Activated T-cell treated with anti-CD3 and anti-CD28 coated beads, Interleukin-2, amount 50 U/mL, for 48 hours (primary cell): ENCODE data around the gene TUBA3E.
A peak's percentile ranks its signal among the peaks of the same experiment; 100 is the strongest.
"Not testable (repeated sequence)": the region's sequence is repeated elsewhere in the genome, so short reads cannot be mapped to it uniquely, and the experiment has no call there.

ENCODE experiments used
- DNase-seq, 2 experiments: peaks; one replicate each; pipeline ENCODE4 v3.0.0-alpha.2; 2020

Gene TUBA3E

DNA sequence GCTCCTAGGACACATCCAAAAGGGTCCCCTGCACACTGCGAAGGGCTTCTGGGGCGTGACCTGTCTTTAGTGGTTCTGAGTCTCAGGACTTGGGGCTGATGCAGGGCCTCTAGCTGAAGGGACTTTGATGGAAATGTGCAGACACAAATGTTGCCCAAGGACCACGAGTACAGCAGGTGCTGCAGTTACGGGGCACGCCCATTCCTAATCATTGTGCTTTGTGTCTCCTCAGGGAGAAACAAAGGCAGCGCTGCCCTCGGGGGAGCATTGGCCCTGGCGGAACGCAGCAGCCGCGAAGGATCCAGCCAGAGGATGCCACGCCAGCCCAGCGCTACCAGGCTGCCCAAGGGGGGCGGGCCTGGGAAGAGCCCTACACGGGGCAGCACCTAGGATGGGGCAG lies 8.0 kb downstream of the TUBA3E start:
- DNase-seq, result no peak

DNA sequence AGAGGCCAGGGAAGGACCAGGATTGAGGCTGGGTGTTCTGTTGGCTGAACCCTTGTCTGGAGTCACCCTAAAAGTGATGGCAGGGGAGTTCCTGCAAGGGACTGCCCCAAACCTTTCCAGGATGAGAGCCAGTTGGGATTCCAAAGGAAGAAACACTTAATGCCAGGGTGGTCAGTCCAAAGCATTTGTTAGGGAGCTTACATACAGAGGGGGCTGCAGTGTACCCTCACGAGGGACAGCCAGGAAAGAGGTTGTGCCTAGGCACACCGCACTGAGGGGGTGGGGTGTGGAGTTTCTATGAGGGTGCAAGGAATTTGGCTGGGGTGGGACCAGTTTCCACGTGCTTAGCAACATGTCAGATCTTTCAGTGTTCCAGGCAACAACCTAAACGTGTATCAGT lies 9.3 kb downstream of the TUBA3E start:
- not testable (repeated sequence) for DNase-seq

DNA sequence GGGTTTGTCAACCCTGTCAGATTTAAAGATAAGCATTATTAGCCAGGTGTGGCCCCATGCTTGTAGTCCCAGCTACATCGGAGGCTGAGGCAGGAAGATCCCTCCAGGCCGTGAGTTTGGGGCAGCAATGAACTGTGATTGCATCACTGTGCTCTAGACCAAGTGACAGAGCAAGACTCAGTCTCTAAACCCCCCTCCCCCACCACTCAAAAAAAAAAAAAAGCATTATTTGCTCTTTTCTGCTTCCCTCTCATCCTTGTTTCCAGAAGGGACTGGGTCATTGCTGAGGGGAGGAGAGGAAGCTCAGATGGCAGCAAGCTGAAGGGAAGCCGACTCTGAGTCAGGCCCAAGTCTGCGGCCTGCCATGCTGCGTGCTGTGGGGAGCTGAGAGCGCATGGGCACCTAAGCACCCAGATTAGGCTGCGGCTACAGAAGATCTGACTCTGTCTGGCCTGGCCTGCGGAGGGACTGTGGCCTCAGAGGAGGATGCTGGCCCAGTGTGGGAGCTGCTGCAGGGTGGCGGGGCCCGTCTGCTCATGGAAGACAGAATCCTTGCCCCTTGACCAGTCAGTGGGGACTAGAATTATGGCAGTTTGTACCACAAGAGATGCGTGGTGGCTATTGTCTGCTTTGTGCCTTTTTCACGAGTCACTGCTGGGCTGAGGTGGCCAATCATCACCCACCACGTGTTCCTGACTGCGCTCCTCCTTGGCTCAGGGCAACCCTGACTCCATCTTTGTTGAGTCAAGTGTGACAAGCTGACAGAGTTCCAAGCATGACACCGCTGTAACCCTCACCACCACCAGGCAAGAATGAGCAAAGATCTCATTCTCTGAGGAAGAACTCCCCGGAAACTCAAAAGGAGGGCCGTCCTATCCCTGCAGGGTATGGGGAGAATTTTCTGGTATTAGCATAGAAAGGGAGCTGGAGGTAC lies 10.1 kb downstream of the TUBA3E start:
- not testable (repeated sequence) for DNase-seq

DNA sequence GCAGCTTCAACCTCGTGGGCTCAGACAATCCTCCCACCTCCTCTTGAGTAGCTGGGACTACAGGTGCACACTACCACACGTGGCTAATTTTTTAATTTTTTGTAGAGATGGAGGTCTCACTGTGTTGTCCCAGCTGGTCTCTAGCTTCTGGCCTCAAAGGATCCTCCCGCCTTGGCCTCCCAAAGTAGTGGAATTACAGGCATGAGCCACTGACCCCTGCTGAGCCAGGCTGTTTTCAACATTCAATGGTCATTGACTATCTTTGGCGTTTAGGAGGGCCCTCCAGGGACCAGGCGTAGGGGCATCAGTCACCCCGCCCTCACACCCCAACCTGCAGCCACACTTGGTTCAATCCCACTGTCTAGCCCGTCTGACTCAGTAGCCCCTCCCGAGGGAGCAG lies 11.0 kb downstream of the TUBA3E start:
- no peak for DNase-seq

DNA sequence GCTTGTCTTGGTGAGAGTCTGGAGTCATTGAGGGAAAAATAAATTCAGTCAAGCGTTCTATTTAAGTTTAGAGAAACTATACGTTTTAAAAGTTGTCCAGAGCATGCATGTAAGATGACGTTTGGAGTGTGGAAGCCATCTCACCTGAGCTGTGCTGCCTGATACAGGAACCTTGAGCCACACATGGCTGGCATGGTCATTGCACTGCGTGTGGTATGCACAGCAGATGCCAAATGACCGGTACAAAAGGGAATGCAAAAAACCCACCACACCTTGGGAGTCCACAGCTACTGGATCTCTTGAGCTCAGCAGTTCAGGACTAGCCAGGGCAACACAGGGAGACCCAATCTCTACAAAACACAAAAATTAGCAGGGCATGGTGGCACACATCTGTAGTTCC lies 11.8 kb downstream of the TUBA3E start:
- no peak for DNase-seq

DNA sequence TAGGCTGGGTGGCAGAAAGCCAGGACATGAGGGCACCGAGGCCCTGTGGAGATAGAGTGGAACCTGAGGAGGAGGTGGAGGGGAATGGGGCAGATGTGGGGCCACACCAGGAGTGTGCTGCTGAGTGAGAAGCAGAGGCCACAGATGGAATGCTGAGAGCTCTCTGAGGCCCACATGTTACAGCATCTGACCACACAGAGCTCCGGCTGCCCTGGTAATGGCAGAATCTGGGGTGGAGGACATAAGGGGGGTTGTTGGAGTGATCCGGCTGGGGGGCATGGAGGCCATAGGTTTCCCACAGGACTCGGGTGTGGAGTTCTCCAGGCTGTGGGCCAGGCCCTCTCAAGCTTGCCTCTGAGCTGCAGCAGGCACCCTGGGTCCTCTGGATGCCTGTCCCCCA lies 12.3 kb downstream of the TUBA3E start:
- DNase-seq, result no peak

DNA sequence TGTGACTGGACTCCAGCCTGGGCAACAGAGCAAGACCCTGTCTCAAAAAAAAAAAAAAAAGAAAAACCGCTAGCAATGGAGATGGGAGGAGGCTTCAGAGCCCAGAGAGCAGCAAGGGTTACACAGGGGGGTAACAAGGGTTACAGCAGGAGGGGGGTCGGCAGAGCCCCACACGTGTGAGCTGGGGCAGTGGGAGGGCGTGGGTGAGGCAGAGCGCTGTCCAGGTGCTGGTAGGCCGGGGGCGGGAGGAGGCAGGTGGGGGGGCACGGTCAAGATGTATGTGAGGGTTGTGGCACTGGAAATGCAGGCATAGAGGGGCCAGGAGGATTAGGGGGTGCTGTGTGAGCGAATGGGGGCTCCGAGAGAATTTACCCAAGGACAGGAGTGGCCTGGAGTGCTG lies 12.8 kb downstream of the TUBA3E start:
- DNase-seq, result no peak

DNA sequence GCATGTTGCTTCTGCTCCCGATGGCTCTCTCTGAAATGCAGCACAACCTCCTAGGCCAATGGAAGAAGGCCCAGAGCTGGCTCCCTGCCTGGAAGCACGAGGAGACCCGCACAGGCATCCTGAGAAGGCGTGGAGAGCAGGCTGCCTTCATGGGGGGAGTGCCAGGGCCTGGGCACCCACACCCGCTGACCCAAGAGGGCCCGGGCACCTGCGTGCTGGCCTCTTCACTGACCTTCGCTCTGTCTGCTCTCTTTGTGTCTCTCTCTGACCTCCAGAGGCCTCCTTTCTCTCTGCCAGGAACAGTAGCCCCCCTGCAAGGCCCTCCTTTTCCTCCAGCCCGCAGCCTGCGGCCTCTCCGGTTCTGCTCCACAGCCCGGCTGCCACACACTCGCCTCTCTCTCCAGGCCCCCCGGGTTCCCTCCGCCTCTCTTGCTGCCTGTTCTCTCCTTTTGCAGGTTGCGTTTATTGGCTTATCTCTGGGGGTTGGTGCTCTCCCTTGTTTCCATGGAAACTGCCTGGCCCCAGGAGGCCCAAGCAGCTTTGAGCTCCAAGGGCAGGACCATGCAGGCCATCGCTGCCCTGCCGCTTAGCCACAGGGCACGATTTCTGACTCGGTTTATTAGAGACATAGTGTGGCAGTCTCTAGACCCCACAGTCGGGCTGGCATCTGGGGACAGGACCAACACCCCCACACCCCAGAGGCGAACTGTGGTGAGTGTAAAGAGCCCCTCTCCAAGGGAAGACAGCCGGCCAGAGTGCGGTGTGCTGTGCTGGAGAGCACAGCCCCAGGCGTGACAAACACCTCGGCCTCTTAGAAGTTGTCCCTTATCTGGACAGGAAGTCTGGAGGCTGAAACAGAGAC lies 14.5 kb downstream of the TUBA3E start:
- DNase-seq, result no peak

DNA sequence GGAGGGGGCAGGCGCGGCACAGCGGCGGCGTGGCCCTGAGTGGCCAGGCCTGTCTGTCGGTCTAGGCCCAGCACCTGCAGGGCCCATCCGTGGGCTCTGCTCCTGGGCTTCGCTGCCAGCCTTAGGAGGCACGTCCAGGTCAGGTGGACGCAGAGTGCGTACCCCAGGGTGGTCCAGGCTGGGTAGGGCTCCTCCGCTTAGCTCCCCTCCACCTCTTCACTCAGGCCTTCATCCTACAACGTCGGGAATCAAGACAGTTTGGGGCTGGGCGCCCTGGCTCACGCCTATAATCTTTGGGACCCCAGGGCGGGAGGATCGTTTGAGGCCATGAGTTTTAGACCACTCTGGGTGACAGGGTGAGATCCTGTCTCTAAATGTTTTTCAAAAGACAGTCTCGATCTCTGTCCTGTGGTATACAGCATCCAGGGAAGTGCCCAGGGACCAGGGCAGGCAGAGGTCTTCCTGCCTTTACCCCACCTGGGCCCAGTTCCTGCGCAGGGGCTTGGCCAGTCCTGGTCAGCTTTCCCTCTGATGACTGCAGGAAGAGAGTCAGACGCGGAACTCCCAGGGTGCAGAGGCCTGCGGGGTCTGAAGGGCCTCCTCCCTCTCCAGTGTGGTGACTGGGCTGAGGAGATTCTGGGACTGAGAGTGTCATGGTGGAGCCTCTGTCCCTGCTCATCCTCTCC lies 15.3 kb downstream of the TUBA3E start:
- peak; percentile 34 to 36 for DNase-seq

DNA sequence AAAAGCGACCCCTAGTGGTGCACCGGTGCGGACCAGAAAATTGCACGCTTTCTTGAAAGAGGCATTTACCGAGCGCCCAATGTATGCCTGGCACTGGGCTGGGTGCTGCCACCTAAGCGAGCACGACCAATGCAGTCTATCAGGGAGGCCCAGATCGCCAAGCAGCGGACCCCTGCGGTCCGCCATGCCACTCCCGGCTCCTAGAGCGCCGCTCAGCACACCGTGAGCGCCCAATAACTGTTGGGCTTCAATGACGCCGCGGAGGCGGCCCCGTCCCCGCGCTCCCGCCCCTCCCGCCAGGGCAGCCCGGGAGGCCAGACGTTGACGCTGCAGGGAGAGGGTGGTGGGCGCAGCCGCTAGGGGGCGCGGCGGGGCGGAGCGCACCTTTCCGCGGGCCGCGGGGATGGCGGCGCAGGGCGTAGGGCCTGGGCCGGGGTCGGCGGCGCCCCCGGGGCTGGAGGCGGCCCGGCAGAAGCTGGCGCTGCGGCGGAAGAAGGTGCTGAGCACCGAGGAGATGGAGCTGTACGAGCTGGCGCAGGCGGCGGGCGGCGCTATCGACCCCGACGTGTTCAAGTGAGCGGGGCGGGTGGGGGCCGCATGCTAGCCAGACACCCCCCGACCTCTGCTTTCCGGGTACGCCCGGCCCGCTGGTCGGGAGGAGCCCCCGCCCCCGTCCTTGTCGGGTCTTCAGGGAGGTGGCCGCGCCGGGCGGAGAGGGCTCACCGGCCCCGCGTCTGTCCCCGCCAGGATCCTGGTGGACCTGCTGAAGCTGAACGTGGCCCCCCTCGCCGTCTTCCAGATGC lies 16.2 kb downstream of the TUBA3E start, which contains the start of gene MZT2B:
Gene MZT2B, plus strand, starts transcription at position 383 of the 803 bp plus-strand sequence. Its CDS starts 21 bp downstream, at position 404.
- DNase-seq, result peak; percentile 91 to 94

DNA sequence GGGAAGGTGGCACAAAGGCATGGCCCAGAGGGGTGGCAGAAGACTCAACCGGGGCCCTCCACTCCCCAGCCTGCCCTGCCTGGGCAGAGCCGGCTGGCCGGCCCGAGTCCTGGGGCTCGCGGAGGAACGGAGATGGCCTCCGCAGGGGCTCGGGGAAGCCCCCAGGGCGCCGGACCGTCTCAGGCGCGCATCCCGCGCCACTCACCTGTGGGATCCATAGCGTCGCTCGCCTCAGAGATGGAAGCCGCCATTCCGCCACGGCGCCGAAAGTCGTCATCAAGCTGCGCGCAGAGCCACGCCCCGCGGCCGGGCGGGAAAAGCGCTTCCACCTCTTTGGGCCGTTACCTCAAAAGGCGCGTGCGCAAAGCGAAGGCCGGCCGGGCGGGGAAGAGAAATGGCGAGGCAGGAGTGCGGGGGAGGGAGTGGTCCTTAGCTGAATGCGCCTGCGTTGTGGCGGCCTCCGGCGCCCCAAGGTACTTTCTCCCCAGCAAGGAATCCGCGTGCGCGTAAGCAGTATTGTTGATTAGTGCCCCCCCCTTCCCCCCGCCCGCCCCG lies 16.8 kb downstream of the TUBA3E start, which contains the start of gene SMPD4:
Gene SMPD4, minus strand, starts transcription at position 278 of the 555 bp plus-strand sequence. CDS start 5,010 bp downstream, outside the sequence.
- peak; percentile 98 for DNase-seq

DNA sequence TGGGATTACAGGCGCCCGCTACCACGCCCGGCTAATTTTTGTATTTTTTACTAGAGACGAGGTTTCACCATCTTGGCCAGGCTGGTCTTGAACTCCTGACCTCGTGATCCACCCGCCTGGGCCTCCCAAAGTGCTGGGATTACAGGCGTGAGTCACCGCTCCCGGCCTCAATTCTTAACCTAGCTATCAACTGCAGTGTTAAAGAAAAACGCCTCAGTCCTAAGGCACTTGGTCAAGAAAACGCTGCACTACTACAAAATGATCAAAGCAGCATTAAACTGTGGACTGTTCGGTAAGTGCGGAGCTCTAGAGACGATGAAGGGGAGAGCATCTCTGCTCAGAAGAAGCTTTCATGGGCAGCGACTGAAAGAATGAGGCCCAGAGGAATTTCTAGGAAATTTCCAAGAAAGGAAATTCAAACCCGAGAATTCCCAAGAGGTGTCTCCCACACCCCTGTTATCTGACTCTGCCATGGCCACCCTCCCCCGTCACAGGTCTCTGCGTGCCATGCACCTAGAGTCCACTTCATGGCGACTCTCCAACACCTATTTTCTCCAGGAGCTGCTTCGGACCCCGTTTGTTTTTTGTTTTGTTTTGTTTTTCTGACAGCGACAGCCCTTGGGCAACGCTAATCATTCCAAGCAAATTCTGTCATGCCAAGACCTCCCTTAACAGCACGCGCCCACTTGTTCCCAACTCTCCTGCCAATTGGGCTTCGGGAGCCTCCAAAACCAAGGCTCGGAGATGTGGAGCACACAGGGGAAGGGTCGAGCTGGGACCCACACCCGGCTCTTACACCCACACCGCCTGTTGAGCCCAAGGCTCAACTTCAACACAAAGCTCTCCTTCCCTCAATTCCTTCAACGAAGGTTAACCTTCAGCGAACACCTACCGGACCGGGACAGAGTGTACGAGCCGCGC lies 17.6 kb downstream of the TUBA3E start:
- DNase-seq, result not testable (repeated sequence)

DNA sequence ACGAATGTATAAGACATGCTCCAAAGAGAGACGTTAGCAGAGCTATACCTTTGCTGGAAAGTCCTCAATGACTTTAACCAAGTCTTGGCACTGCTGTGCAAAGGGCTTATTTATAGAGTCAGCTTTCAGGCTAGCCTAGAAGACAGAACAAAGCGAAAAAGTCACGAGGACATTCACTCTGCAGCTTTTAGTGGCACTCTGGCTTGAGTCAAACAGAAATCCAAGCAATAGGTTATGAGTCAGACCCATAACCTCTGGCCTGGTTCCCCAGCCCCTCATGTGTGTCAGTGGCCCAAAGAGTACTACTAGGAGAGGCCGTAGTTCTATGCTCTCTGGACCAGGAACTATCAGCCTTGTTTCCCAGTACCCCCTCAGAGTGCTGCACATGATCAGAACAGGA lies 23.4 kb downstream of the TUBA3E start:
- DNase-seq, result not testable (repeated sequence)

DNA sequence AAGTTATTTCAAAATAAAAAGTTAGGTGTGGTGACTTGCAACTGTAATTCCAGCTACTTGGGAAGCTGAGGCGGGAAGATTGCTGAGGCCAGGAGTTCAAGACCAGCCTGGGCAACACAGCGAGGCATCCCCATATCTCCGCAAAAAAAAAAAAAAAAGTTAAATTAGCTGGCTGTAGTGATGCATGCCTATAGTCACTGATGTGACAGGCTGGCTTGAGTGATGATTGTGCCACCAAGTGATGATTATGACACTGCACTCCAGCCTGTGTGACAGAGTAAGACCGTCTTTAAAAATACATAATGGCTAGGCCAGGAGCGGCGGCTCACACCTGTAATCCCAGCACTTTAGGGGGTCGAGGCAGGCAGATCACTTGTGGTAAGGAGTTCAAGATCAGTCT lies 28.3 kb downstream of the TUBA3E start:
- no peak for DNase-seq

DNA sequence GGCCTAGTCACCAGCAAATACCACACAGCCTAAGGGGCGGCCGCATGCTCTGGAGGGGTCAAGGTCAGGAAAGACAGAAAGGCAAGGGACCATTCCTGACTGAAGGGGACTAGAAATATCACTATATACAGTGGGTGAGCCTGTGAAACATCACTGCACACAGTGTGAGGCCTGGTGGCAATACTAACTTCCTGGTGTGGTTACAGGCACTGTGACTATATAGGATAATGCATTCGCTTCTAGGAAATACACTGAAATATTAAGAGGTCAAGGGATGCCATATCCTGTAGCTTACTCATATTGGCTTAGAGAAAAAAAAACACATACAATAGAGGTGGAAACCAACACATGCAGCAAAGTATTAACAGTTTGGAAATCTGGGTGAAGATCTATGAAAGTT lies 29.1 kb downstream of the TUBA3E start:
- not testable (repeated sequence) for DNase-seq

DNA sequence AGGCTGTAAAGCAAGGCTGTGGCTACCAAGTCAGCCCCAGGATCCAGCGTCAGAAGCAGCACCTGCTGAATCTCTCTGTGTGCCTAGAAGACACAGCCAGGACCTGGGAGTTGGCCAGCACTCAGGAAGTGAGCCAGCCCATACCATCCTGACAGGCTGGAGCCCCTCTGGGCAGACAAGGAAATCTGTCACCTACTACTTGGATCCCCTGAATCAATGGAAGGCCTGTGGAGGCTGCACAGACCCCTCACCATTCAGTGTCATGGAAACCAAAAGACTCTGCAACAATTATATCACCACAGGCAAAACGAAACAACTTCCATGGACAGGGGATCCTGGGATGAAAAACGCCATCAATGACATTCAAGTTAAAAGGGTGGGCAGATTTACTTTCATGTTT lies 31.6 kb downstream of the TUBA3E start:
- DNase-seq, result not testable (repeated sequence)

DNA sequence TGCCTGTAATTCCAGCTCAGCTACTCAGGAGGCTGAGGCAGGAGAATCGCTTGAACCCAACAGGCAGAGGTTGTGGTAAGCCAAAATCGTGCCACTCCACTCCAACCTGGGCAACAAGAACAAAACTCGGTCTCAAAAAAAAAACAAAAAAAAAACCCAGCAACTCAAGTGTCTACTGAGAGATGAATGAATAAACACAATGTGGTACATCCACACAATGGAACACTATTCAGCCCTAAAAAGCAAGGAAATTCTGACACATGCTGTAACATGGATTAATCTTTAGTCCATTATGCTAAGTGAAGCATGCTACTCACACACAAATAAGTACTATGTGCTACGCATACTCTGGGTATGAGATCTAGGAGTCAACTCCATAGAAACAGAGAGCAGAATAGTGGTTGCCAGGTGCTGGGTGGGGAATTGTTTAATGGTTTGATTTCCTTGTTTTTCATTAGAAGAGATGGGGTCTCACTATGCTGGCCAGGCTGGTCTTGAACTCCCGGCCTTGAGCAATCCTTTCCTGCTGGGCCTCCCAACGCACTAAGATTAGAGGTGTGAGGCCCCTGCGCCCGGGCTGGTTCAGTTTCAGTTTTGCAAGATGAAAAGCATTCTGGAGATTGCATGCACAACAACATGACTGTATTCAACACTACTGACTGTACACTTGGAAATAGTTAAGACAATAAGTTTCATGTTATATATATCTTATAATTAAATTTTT lies 32.8 kb downstream of the TUBA3E start:
- DNase-seq, result no peak

DNA sequence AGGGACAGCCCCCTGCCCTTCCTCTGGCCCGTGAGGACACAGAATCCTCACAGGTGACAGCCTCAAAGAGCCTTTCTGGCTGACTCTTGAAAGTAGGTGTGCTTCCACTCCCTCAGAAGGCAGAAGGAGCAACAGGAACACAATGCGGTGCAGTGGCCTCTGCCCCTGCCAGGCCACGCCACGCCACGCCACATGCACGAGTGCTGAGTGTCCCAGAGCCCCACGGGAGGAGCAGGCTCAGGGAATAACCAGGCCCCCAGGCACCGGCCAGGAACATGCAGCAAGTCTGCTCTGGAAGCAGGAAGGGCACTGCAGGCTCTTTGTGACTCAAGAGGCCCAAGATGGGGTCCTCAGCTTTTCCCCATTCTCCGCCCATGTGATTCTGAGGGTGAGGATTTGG lies 35.3 kb downstream of the TUBA3E start:
- no peak for DNase-seq

DNA sequence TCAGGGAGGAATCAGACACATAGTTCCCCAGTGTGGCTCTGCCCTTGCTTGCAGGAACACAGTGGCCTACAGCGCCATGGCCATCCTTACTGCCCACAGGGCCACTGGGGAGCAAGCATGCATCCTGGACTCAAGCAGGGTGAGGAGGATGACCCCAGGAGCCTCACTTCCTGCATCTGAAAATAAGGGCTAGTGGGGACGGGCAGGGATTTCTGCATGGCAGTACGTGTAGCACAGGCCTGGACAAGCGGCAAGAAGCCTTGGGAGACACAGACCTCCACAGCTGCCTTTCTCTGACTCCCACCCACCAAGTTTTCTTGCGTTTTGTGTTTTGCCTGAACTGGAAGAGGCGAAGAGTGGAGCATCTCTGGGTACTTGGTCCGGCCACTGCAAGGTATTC lies 35.8 kb downstream of the TUBA3E start:
- not testable (repeated sequence) for DNase-seq
